Measurements from ENCODE around the gene DHX40. TPM values are rescaled to one million over a fixed set of nuclear protein-coding genes. Genes with fewer than 3 reads are reported as not detected.

Gene DHX40
- total and polyA plus RNA-seq, 10 donors, result 9.3 to 33.5 (median 25.4) TPM

DNA sequence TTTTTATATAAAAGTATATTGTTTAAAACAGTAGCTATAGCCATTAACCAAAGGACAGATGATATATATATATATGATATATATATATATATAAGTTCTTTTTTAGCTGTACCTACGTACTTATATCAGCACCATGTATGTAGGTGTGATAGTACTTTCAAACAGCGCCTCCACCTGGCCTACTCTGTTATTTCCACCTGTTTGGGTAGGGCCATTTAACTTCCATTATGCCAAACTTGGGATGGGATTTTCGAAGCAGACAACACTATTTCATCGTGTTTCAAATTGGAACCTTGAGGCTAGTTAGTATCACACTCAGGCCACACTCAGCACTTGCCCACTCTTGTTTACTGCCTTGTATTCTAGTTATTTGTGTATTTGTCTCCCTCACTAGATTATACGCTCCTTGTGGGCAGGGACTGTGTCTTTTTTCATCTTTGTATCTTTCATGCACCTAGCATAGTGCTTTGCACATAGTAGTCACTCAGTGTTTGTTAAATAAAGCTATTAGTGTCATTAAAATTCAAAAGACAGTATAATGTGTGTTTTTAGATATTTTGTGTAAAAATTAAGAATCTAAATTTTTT lies 42.5 kb downstream of the DHX40 start:
- Histone ChIP-seq H3K27me3 (replicated peaks in 1 of 7) (no peaks in the 10 kb centered on the region), H3K4me3 (no peak overlapping the region), H3K4me1 (no peaks in the 10 kb centered on the region), H3K27ac (no peak overlapping the region), H3K36me3 (peaks cover 0 to 88% (median 40%) of the 10 kb centered on the region in 6 donors), H3K9me3 (no peaks in the 10 kb centered on the region)
- no peak for DNase-seq
- TF ChIP-seq POLR2A (IDR thresholded peaks at IDR 0.05) (no peak), POLR2AphosphoS5 (IDR thresholded peaks at IDR 0.05) (no peak)
- TF ChIP-seq, protein P1, sequence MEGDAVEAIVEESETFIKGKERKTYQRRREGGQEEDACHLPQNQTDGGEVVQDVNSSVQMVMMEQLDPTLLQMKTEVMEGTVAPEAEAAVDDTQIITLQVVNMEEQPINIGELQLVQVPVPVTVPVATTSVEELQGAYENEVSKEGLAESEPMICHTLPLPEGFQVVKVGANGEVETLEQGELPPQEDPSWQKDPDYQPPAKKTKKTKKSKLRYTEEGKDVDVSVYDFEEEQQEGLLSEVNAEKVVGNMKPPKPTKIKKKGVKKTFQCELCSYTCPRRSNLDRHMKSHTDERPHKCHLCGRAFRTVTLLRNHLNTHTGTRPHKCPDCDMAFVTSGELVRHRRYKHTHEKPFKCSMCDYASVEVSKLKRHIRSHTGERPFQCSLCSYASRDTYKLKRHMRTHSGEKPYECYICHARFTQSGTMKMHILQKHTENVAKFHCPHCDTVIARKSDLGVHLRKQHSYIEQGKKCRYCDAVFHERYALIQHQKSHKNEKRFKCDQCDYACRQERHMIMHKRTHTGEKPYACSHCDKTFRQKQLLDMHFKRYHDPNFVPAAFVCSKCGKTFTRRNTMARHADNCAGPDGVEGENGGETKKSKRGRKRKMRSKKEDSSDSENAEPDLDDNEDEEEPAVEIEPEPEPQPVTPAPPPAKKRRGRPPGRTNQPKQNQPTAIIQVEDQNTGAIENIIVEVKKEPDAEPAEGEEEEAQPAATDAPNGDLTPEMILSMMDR (IDR thresholded peaks at IDR 0.05 in 8 of 11, conservative IDR thresholded peaks at IDR 0.05 in 3 of 11), result peak in 5 of 11 experiments; percentile 5 to 23 (median 14)
- intact Hi-C loops (cut with DNase I; ENCODE audit: low total_unique reads), result no loop called here
- WGBS, 5 donors, result 93 to 95% (median 93%) methylated on average over 5 of the region's 5 CpGs

DNA sequence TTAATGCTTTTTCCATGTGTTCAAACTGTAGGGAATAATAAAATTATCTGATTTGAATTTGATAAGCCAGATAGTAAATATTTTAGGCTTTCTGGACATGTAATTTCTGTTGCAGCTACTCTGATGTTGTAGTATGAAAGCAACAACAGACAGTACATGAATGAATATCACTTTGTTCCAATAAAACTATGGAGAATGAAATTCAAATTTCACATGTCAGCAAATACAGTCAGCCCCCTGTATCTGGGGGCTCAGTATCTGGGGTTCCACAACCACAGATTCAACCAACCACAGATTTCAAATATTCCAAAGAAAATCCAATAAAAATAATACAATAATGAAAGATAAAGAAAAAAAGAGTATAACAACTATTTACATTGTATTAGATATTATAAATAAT lies 46.1 kb downstream of the DHX40 start:
- H3K27me3 ChIP-seq (replicated peaks in 1 of 7), result no peaks in the 10 kb centered on the region
- TF ChIP-seq, protein P1 (IDR thresholded peaks at IDR 0.05 in 8 of 11, conservative IDR thresholded peaks at IDR 0.05 in 3 of 11), result no peak
- TF ChIP-seq POLR2AphosphoS5 (IDR thresholded peaks at IDR 0.05) (no peak), POLR2A (IDR thresholded peaks at IDR 0.05) (no peak)
- no peaks in the 10 kb centered on the region for H3K4me1 ChIP-seq
- no peak overlapping the region for H3K4me3 ChIP-seq
- intact Hi-C loops (cut with DNase I; ENCODE audit: low total_unique reads), result no loop called here
- no peak for DNase-seq
- peaks cover 0 to 52% (median 15%) of the 10 kb centered on the region in 6 donors for H3K36me3 ChIP-seq
- no peaks in the 10 kb centered on the region for H3K9me3 ChIP-seq
- H3K27ac ChIP-seq, result no peak overlapping the region

DNA sequence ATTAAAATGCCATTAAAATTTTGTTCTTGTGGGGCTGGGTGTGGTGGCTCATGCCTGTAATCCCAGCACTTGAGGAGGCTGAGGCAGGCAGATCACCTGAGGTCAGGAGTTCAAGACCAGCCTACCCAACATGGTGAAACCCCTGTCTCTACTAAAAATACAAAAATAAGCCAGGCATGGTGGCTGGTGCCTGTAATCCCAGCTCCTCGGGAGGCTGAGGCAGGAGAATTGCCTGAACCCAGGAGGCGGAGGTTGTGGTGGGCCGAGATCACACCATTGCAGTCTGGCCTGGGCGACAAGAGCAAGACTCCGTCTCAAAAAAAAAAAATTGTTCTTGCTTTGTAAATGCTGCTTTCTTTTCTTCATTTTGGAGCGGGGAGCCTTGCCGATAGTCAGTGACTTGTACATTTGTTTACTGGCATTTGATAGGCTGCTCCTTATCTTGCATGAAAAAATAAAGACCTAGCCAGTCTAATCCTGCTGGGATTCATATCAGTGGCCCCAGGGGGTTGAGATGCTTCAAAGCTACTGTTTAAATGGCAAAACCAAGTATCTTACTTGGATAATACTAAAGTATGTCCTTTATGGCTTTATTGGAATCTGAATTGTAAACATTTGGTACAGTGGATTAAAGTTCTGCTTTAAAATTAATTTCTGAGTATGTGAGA lies 51.0 kb downstream of the DHX40 start:
- intact Hi-C loops (cut with DNase I; ENCODE audit: low total_unique reads), result no loop called here
- Histone ChIP-seq H3K27ac (no peak overlapping the region), H3K4me1 (peaks cover 11 to 26% (median 17%) of the 10 kb centered on the region in 6 donors), H3K9me3 (no peaks in the 10 kb centered on the region), H3K36me3 (peaks cover 0 to 3% (median 0%) of the 10 kb centered on the region in 6 donors), H3K27me3 (replicated peaks in 1 of 7) (no peaks in the 10 kb centered on the region), H3K4me3 (no peak overlapping the region)
- WGBS, 5 donors, result 95 to 99% (median 98%) methylated on average over 7 of the region's 7 CpGs
- DNase-seq, result no peak
- no peak for TF ChIP-seq POLR2A (IDR thresholded peaks at IDR 0.05)
- TF ChIP-seq, protein P1 (IDR thresholded peaks at IDR 0.05 in 8 of 11, conservative IDR thresholded peaks at IDR 0.05 in 3 of 11), result no peak
- no peak for TF ChIP-seq POLR2AphosphoS5 (IDR thresholded peaks at IDR 0.05)

DNA sequence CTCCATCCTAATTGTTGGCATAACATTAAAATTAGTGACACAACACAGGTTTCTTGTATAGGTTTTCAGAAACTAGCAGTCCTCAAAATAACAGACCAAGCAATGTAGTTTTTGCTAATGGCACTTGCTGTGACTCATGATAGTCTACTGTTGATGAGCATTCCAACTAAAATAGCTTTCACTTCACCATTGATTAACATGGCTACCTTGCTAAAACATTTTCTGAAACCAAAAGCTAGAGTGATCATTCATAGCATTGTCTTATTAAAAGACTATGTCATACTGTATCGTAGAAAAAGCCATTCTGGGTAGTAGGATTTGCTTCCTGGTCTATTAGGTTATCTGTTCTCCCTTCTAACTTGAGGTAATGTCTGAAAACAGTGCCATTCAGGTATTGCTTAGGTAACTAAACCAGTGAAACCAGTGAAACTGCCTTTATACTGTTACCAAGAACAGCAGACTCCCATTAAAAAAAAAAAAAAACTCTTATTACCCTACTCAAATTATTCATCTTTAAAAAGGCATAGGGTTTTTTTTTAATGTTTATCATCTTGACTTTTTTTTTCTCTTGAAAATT lies 51.8 kb downstream of the DHX40 start:
- intact Hi-C loops (cut with DNase I; ENCODE audit: low total_unique reads), result no loop called here
- Histone ChIP-seq H3K36me3 (no peaks in the 10 kb centered on the region), H3K4me1 (peaks cover 20 to 35% (median 26%) of the 10 kb centered on the region in 6 donors), H3K9me3 (no peaks in the 10 kb centered on the region), H3K27me3 (replicated peaks in 1 of 7) (no peaks in the 10 kb centered on the region), H3K27ac (peak overlapping the region in 1 of 8 donors; percentile 99), H3K4me3 (no peak overlapping the region)
- TF ChIP-seq POLR2AphosphoS5 (IDR thresholded peaks at IDR 0.05) (no peak), POLR2A (IDR thresholded peaks at IDR 0.05) (no peak)
- TF ChIP-seq, protein P1 (IDR thresholded peaks at IDR 0.05 in 8 of 11, conservative IDR thresholded peaks at IDR 0.05 in 3 of 11), result no peak
- no peak for DNase-seq
- WGBS, 5 donors, result 91 to 95% (median 95%) methylated on average over 1 of the region's 1 CpG
